HEK293 (cell line): Measurements from ENCODE around the gene SPOCK1.

Experiments
- ZNF626 ChIP-seq: fragments of 450-650 bp; sonication (Bioruptor Pico); formaldehyde crosslinking; IDR thresholded peaks from 2 replicates; pipeline ENCODE4 v1.5.1; 2018; ENCODE audit warnings: missing biosample characterization, missing genetic modification characterization, inconsistent platforms
- TF ChIP-seq, protein P1 (sequence below): fragments of 450-650 bp; formaldehyde crosslinking; IDR thresholded peaks from 2 replicates; pipeline ENCODE4 v1.5.1; 2016; ENCODE audit warnings: missing biosample characterization, missing genetic modification characterization

DNA sequence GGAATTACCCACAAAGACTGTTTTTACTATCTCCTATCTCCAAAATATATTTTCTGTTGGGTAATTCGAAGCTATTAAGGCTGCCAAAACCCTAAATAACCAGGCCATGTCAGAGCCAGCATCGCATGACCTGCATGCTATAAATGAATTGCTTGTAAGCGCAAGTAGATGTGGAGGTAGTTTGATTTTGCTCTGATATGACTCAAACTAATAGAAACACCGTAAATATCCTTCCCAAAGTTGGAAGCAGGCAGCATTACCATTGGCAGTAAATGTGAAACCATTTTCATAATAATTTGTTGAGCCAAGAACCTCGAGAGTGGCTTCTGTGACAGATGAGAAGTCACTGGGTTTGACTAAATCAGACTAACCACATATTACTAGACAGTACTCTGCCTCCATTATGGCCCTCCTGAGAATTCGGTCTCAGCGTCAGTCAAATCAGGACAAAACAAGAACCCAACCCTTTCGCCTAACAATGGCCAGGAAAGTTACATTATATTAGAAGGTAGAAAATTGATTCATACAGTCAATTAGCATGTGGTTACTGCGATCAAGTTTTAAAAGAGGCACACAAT is 289.8 kb downstream of the SPOCK1 start:
- TF ChIP-seq, protein P1, sequence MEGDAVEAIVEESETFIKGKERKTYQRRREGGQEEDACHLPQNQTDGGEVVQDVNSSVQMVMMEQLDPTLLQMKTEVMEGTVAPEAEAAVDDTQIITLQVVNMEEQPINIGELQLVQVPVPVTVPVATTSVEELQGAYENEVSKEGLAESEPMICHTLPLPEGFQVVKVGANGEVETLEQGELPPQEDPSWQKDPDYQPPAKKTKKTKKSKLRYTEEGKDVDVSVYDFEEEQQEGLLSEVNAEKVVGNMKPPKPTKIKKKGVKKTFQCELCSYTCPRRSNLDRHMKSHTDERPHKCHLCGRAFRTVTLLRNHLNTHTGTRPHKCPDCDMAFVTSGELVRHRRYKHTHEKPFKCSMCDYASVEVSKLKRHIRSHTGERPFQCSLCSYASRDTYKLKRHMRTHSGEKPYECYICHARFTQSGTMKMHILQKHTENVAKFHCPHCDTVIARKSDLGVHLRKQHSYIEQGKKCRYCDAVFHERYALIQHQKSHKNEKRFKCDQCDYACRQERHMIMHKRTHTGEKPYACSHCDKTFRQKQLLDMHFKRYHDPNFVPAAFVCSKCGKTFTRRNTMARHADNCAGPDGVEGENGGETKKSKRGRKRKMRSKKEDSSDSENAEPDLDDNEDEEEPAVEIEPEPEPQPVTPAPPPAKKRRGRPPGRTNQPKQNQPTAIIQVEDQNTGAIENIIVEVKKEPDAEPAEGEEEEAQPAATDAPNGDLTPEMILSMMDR (tag by site-specific recombination): no peak
- TF ChIP-seq ZNF626 (tag by site-specific recombination): no peak
